Stimulated activated naive B cell treated with anti-CD40 and anti-IgM and Interleukin-4, amounts not matched to agents 10 μg/mL and 1 μg/mL and 100 μg/mL, for 72 hours (primary cell): Measurements from ENCODE around the gene THRAP3.

Experiments used
- ATAC-seq, 2 donors: fragments of 150-1000 bp; cut with Tn5 transposase; replicated peaks; 2 replicates each; pipeline ENCODE4 v1.10.0; 2021; ENCODE audit warnings: moderate library complexity in 1 of 2
- DNase-seq: peaks from one replicate; pipeline ENCODE4 v3.0.0; 2021
- H3K27ac Mint-ChIP-seq: one replicate; pipeline ENCODE4 v1.8.0; 2022; ENCODE audit warnings: mild to moderate bottlenecking, mixed read lengths
- H3K27me3 Mint-ChIP-seq, 2 donors: one replicate each; pipeline ENCODE4 v1.8.0; 2022; ENCODE audit warnings: mixed read lengths in 2 of 2
- H3K36me3 Mint-ChIP-seq, 2 donors: one replicate each; pipeline ENCODE4 v1.8.0; 2022; ENCODE audit warnings: mixed read lengths in 2 of 2, mild to moderate bottlenecking in 1 of 2
- H3K4me1 Mint-ChIP-seq, 2 donors: one replicate each; pipeline ENCODE4 v1.8.0; 2022; ENCODE audit warnings: mixed read lengths in 2 of 2, mild to moderate bottlenecking in 1 of 2
- H3K4me3 Mint-ChIP-seq, 2 donors: one replicate each; pipeline ENCODE4 v1.8.0; 2022; ENCODE audit warnings: mild to moderate bottlenecking in 2 of 2, mixed read lengths in 2 of 2, moderate library complexity in 1 of 2
- H3K9me3 Mint-ChIP-seq, 2 donors: one replicate each; pipeline ENCODE4 v1.8.0; 2022; ENCODE audit warnings: mixed read lengths in 2 of 2, mild to moderate bottlenecking in 1 of 2

The THRAP3 gene

DNA sequence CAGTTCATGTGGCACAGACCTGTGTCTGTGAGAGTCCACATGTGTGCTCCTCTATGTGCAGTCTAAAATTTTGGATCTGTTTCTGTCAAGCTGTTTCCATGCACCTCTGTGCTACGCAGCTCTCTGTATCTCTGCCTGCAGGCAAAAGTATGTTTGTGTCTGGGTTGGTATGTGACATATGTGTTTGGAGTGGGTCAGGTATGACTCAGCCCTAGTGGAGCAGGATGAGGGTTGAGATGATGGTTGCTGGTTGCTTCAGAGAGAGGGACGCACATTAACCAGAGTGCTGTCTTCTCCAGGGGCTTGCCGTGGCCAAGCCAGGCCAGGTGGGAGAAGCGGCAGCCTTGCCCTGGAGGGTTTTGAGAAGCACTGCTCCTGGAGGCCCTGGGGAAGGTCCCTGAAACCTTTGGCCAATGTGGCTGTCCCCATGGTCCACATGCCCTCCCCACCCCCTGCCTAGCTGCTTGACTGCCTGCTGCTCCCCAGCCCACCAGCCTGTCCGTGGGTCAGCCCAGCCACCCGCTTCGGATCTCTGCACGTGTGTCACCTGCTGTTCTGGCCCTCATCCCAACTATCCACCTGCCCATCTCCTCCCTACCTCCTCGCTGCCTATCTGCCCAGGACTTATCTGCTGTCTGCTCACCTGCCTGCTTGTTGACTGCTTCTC is 103.3 kb downstream of the THRAP3 start:
- peaks cover 35 to 37% of the 10 kb centered on the region in 2 donors for H3K27me3 Mint-ChIP-seq
- peaks cover 11 to 12% of the 10 kb centered on the region in 2 donors for H3K4me1 Mint-ChIP-seq
- no peak overlapping the region for H3K27ac Mint-ChIP-seq
- H3K9me3 Mint-ChIP-seq = no peaks in the 10 kb centered on the region
- no peaks in the 10 kb centered on the region for H3K36me3 Mint-ChIP-seq
- DNase-seq = no peak
- ATAC-seq = no peak
- no peak overlapping the region for H3K4me3 Mint-ChIP-seq

GRCh38 chr1:36328088-36328480 is 103.8 kb downstream of the THRAP3 start:
- Mint-ChIP-seq H3K27me3 (peaks cover 35 to 37% of the 10 kb centered on the region in 2 donors), H3K4me3 (no peak overlapping the region), H3K27ac (no peak overlapping the region), H3K4me1 (peaks cover 11 to 12% of the 10 kb centered on the region in 2 donors), H3K9me3 (no peaks in the 10 kb centered on the region), H3K36me3 (no peaks in the 10 kb centered on the region)
- DNase-seq (no peak), ATAC-seq (no peak)

DNA sequence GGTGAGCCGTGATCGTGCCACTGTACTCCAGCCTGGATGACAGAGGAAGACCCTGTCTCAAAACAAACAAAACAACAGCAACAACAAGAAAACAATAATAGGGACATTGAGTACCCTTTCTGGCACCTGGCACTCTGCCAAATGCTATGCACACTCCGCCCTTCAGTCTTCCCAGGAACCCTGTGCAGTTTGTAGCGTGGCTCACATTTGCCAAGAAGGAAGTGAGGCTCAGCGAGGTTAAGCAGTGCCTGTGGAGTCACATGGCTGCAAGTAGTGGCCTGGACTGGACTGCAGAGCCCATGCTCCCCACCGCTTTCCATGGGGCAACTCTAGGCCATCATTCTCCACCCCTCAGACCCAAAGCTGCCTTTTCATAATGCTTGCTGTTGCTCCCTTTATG is 104.5 kb downstream of the THRAP3 start:
- H3K4me1 Mint-ChIP-seq = peaks cover 10 to 11% of the 10 kb centered on the region in 2 donors

GRCh38 chr1:36329817-36330216 is 105.6 kb downstream of the THRAP3 start:
- no peak for ATAC-seq
- peaks cover 29 to 37% of the 10 kb centered on the region in 2 donors for H3K27me3 Mint-ChIP-seq
- no peaks in the 10 kb centered on the region for H3K9me3 Mint-ChIP-seq
- no peak overlapping the region for H3K27ac Mint-ChIP-seq
- H3K36me3 Mint-ChIP-seq = no peaks in the 10 kb centered on the region
- no peak overlapping the region for H3K4me3 Mint-ChIP-seq
- DNase-seq = no peak
- peaks cover 0 to under 1% of the 10 kb centered on the region in 2 donors for H3K4me1 Mint-ChIP-seq

More for the DNA sequence above, 104.5 kb downstream of the THRAP3 start:
- Mint-ChIP-seq H3K27ac (no peak overlapping the region), H3K27me3 (peaks cover 35 to 37% of the 10 kb centered on the region in 2 donors), H3K9me3 (no peaks in the 10 kb centered on the region), H3K36me3 (no peaks in the 10 kb centered on the region), H3K4me3 (no peak overlapping the region)
- no peak for ATAC-seq
- no peak for DNase-seq

- no peak overlapping the region for H3K27ac Mint-ChIP-seq
- H3K4me1 Mint-ChIP-seq = no peaks in the 10 kb centered on the region
- no peak overlapping the region for H3K4me3 Mint-ChIP-seq
- H3K27me3 Mint-ChIP-seq = peaks cover 25 to 33% of the 10 kb centered on the region in 2 donors
- H3K9me3 Mint-ChIP-seq = no peaks in the 10 kb centered on the region
- H3K36me3 Mint-ChIP-seq = no peaks in the 10 kb centered on the region
- no peak for ATAC-seq
- DNase-seq = no peak
Measured at GRCh38 chr1:36330940-36331339, 106.7 kb downstream of the THRAP3 start.

DNA sequence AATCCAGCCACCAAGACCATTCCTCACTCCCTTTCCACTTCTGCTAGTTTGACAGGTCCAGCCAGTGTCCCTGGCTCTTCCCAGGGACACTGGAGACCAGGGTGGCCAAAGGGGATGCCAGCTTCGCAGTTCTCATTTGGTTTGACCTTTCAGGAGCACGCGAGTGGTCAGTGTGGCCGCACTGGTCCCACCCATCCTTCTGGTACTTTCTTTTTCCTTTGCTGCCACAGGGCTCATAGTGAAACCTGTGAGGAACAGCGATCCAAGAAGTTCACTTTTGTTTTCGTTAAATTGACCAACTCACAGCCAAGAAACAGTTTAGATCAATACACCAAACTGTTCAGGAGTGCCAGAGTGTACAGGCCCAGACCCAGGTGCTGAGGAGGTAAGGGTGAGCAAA is 113.6 kb downstream of the THRAP3 start:
- no peak for DNase-seq
- Mint-ChIP-seq H3K27me3 (no peaks in the 10 kb centered on the region), H3K4me3 (no peak overlapping the region), H3K4me1 (peaks cover 5 to 10% of the 10 kb centered on the region in 2 donors), H3K9me3 (no peaks in the 10 kb centered on the region), H3K36me3 (peaks cover 20 to 24% of the 10 kb centered on the region in 2 donors), H3K27ac (no peak overlapping the region)
- ATAC-seq = no peak

- no peak overlapping the region for H3K4me3 Mint-ChIP-seq
- H3K4me1 Mint-ChIP-seq = peaks cover 5 to 10% of the 10 kb centered on the region in 2 donors
- H3K36me3 Mint-ChIP-seq = peaks cover 23 to 29% of the 10 kb centered on the region in 2 donors
- no peaks in the 10 kb centered on the region for H3K27me3 Mint-ChIP-seq
- no peak for DNase-seq
- H3K9me3 Mint-ChIP-seq = no peaks in the 10 kb centered on the region
- no peak for ATAC-seq
- no peak overlapping the region for H3K27ac Mint-ChIP-seq
Measured at GRCh38 chr1:36339215-36339614, 115.0 kb downstream of the THRAP3 start.

DNA sequence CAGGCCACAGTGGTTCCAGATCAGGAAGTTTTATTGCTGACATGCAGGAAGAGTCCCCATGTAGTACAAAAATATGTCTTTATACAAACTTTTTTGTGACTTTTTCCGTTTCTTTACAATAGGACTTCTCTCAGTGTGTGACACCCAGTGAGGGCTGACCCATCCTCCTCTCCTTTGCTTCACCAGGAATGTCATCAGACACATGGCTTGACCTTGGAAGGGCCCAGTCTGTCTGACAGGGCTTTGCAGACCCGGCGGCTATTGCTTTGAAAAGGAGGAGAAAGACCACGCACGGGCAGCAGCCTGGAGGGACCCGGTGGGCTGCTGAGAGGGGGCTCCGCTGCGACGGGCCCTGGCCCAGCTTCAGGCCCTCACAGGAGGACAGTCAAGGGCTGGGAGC is 115.4 kb downstream of the THRAP3 start:
- Mint-ChIP-seq H3K36me3 (peaks cover 27 to 33% of the 10 kb centered on the region in 2 donors), H3K27me3 (no peaks in the 10 kb centered on the region), H3K27ac (no peak overlapping the region), H3K4me1 (peaks cover 5 to 10% of the 10 kb centered on the region in 2 donors), H3K9me3 (no peaks in the 10 kb centered on the region), H3K4me3 (no peak overlapping the region)
- no peak for DNase-seq
- ATAC-seq = no peak

- H3K36me3 Mint-ChIP-seq = peaks cover 36 to 47% of the 10 kb centered on the region in 2 donors
Measured at GRCh38 chr1:36341626-36342320, 117.5 kb downstream of the THRAP3 start.

GRCh38 chr1:36342426-36343185 is 118.4 kb downstream of the THRAP3 start:
- peaks cover 42 to 53% of the 10 kb centered on the region in 2 donors for H3K36me3 Mint-ChIP-seq
- peaks cover 5 to 14% of the 10 kb centered on the region in 2 donors for H3K4me1 Mint-ChIP-seq
- no peak overlapping the region for H3K27ac Mint-ChIP-seq
- H3K4me3 Mint-ChIP-seq = no peak overlapping the region
- H3K27me3 Mint-ChIP-seq = no peaks in the 10 kb centered on the region
- no peaks in the 10 kb centered on the region for H3K9me3 Mint-ChIP-seq
- DNase-seq (no peak), ATAC-seq (peak; percentile 69 to 82)

More at GRCh38 chr1:36341626-36342320, 117.5 kb downstream of the THRAP3 start:
- no peak for ATAC-seq
- Mint-ChIP-seq H3K9me3 (no peaks in the 10 kb centered on the region), H3K27ac (no peak overlapping the region), H3K4me1 (peaks cover 5 to 14% of the 10 kb centered on the region in 2 donors), H3K27me3 (no peaks in the 10 kb centered on the region), H3K4me3 (no peak overlapping the region)
- DNase-seq = no peak

GRCh38 chr1:36343651-36344394 is 119.6 kb downstream of the THRAP3 start:
- Mint-ChIP-seq H3K36me3 (peaks cover 48 to 58% of the 10 kb centered on the region in 2 donors), H3K27me3 (no peaks in the 10 kb centered on the region), H3K4me3 (no peak overlapping the region), H3K9me3 (no peaks in the 10 kb centered on the region), H3K27ac (no peak overlapping the region), H3K4me1 (peaks cover under 1 to 14% of the 10 kb centered on the region in 2 donors)
- ATAC-seq (no peak), DNase-seq (no peak)

- no peak overlapping the region for H3K27ac Mint-ChIP-seq
- peaks cover 45 to 60% of the 10 kb centered on the region in 2 donors for H3K36me3 Mint-ChIP-seq
- H3K9me3 Mint-ChIP-seq = no peaks in the 10 kb centered on the region
- H3K4me3 Mint-ChIP-seq = no peak overlapping the region
- no peaks in the 10 kb centered on the region for H3K27me3 Mint-ChIP-seq
- peaks cover 5 to 16% of the 10 kb centered on the region in 2 donors for H3K4me1 Mint-ChIP-seq
- ATAC-seq (no peak), DNase-seq (no peak)
Measured at GRCh38 chr1:36344395-36344680, 120.1 kb downstream of the THRAP3 start.

- Mint-ChIP-seq H3K27ac (no peak overlapping the region), H3K4me3 (no peak overlapping the region), H3K9me3 (no peaks in the 10 kb centered on the region), H3K36me3 (peaks cover 39 to 61% of the 10 kb centered on the region in 2 donors), H3K27me3 (no peaks in the 10 kb centered on the region), H3K4me1 (peaks cover 14 to 20% of the 10 kb centered on the region in 2 donors)
- DNase-seq (no peak), ATAC-seq (no peak)
Measured at GRCh38 chr1:36345353-36345752, 121.1 kb downstream of the THRAP3 start.

DNA sequence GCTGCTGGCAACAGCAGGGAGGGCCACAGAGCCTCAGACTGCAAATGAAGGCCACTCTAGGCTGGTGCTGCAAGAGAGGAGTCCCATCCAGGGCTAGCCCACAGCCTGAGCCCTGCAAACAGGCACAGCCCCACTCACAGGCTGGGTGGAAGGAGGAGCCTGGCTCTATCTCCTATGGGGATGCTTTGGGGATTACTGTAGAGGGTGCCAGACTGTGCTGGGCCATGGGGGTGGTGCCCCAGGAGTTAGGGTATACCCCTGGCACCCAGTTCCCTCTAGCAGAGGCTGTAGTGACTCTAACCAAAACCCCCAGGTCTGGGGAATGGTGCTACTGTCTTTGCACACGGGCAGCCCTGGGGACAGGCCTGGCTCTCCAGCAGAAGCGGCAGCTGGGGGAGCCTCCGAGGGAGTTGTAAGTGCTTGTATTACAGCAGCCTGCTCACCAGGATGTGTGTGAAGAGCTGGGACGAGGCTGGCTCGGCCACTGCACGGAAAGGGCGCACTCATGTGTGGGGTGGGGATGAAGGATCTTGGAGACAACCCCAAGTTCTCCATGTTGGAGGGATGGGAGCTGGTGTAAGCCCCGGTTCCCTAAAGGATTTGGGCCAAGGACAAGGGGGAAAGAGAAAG is 122.6 kb downstream of the THRAP3 start:
- Mint-ChIP-seq H3K27ac (no peak overlapping the region), H3K9me3 (no peaks in the 10 kb centered on the region), H3K27me3 (no peaks in the 10 kb centered on the region), H3K36me3 (peaks cover 38 to 57% of the 10 kb centered on the region in 2 donors), H3K4me1 (peaks cover 28 to 29% of the 10 kb centered on the region in 2 donors), H3K4me3 (no peak overlapping the region)
- no peak for ATAC-seq
- DNase-seq = no peak
